NCI-H460 (cell line): ENCODE results near the gene SCOC. TPM values are rescaled to one million over a fixed set of nuclear protein-coding genes. Genes with fewer than 3 reads are reported as not detected.
"Not testable (repeated sequence)": the region's sequence is repeated elsewhere in the genome, so short reads cannot be mapped to it uniquely, and the experiment has no call there.

Experiments used
- DNase-seq: peaks from one replicate; pipeline ENCODE4 v3.0.0-alpha.2; 2016; ENCODE audit warnings: low read depth; ENCODE audit errors: extremely low read depth
- total RNA-seq: library from RNA; depleted of rRNA; stranded (reverse); fragments of >200 nt; shearing (Covaris generic); gene quantifications from 2 replicates; pipeline ENCODE4 v1.2.3, GENCODE V29; 2014

Gene SCOC
- total RNA-seq, 1 experiment from 2014 or later = 73.1 TPM

DNA sequence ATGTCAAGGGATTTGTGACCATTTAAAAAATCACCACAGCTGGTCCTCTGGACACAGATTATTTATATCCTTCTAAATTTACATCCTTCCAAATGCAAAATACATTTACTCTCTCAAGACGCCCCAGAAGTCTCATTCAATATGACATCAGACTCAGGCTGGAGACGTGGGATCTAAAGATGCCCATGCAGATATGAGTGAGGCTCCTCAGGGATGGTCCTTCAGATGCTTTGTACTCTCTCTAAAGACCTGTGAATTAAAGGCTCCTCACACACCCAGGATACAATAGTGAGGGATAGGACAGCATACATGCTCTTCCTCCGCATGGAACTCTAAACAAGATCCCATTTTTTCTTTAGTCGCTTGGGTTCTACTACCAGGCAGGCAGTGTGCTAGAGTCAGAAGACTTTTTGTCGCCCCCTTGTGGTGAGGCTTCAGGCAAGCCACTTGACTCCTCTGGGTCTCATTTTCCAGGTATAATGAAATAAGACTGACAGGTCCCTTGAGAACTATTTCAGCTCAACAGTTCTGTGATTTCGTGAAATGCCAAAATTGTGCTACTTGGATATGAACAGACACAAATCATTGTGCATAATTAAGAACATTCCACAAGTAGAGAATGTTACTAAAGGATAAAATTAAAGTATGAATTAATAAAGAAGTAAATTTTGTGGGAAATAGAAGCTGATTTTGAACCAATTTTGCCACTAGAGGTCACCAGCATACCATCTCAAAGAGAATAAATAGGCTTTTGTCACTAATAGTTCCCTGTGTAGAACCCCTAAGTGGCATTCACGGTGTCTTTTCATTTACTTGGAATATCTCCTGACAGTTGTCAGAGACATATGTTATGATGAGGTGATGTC lies 13.7 kb upstream of the SCOC start:
- DNase-seq = peak; percentile 79

DNA sequence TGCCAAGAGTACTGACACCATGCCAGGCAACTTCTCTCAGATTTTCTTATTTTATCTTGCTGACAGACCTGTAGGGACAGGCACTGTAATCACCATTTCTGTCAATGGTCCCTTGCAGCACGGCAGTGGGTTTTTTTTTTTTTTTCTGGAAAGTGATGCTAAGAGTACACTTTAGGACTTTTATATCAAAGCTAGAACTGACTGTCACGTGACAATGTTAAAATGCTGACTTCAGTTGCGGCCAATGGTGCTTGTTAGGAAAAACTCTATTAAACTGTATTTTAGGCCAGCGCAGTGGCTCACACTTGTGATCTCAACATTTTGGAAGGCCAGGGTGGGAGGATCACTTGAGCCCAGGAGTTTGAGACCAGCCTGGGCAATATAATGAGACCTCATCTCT lies 12.3 kb upstream of the SCOC start:
- DNase-seq = no peak

DNA sequence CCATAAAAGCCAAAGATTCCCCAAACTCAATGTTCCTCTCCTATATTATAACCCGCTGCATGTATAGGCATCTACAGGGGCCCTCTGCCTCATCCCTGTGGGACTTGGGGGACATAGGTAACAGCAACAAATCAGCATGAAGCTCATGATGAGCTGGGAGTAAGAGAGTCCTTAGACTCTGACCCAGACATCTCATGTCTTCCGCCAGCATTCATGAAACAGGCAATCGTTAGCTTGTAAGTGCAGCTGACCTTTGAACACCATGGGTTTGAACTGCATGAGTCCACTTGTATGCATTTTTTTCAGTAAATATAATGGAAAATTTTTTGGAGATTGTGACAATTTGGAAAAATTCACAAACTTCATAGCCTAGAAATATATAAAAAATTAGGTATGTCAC lies 10.4 kb upstream of the SCOC start:
- DNase-seq = no peak

DNA sequence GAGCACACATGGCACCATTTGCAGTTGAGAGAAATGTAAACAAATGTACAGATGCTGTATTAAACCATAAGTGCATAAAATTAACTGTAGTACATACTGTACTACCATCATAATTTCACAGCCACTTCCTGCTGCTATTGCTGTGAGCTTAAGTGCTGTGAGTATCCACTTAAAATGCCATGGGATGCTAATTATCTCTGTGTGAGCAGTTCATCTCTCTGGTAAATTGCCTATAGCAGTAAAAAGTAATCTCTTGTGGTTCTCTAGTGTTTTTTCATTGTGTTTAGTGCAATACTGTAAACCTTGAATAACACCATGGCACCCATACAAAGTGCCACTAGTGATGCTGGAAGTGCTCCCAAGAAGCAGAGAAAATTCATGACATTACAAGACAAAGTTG lies 9.9 kb upstream of the SCOC start:
- no peak for DNase-seq

DNA sequence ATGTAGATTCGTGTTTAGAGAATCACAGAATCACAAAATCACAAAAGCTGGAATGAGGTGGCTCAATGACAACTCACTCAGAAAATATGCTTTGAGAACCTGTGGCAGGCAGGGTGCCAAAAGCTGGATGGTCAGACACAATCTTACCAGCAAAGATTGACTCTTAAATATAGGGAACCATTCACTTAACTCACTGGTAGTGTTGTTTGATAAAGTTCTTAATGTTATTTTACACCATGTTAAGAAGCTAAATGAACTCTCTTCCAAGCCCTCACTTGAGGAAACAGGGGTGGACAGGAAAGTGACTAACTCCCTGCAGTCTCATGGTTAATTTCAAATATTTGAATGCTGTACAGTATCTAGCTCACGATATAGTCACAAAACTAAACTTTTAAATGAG lies 5.7 kb upstream of the SCOC start:
- DNase-seq = no peak

DNA sequence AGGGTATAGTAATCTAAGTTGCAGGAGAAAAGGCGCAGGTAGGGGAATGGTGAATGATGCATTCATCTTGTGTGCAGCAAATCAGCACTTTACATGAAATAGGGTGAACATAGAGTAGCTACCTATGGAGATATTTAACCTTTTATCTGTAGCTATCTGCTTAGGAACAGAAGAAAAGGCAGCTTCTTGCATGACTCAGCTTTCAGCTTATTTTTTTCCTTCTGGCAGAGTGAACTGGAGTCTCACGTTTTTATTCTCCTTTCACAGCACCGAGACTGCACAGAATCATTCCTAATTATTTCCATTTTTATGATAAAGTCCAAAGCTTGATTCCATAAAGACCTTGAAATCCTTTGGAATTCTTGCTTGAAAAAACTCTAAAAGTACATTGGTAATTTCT lies 4.8 kb upstream of the SCOC start:
- no peak for DNase-seq

DNA sequence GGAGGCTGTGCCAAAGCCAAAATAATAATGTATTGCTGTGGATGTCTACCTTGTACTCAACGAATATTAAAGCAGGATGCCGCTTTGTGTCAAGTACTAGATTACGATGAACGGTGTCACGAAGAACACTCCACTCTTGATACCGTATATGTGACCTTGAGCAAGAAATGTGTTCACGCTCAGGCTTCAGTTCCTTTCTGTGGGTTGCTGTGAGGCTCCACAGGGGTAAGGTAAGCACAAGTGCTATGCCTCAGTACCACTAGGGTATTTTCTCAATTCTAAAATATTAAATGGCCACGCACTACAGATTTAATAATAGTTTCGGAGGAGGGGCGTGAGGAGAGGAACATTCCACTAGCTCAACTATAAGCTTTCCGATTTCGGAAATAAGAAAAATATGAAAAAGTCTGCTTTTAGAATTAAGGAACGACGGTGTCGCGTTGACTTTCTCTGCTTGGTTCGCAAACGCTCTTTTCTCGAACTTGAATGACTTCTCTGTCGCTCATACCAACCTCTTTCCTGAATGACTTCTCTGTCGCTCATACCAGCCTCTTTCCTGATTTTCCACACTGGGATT lies 607 bp upstream of the SCOC start:
- no peak for DNase-seq

DNA sequence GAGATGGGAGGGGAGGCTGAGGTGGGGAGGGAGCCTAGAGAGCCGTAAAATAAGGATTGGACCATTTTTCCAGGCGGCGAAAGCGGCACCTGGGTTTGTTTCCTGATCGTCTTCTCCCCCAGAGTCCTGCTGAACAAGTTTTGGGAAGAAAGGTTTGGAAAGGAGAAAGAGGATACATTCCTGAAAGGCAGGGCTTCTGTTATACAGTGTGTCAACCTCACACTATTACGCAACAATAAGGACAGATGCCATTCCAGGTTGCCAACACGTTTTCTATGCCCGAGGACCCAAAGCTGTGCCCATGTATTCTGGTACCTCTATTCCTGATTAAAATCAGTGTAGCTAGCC lies 658 bp downstream of the SCOC start:
- DNase-seq = no peak

DNA sequence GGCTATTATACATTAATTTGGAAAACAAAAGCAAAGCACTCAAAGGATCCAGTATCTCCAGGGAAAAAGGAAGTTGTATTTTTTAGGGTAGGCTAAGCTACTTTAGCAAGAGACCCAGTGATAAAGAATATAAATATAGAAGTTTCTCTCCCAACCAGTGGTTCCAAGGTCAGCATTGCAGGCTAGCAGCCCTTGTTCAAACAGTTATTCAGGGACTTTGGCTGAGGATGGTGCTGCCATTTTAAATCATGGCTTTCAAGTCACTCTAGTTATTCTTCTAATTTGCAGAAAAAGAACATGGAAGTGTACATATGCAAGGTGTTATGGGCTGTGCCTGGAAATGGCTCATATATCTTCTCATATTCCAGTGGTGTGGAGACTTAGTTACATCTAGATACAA lies 9.3 kb downstream of the SCOC start:
- no peak for DNase-seq

DNA sequence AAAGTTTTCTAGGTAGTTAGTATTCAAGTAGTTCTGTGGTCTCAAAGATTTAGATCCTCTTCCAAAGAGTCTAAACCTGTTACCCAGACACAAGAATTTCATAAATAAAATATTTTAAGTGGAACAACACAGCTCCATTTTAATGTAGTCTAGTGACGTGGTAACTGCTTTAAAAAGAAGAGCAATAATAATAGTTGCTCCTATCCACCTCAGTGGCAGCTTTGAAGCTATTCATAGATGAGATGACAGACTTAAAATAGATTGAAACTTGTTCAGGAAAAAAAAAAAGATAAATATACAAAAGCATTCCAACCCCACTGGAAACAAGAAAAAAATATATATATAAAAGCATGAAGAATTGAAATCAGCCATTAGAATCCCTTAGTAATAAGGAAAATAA lies 14.6 kb downstream of the SCOC start:
- no peak for DNase-seq

DNA sequence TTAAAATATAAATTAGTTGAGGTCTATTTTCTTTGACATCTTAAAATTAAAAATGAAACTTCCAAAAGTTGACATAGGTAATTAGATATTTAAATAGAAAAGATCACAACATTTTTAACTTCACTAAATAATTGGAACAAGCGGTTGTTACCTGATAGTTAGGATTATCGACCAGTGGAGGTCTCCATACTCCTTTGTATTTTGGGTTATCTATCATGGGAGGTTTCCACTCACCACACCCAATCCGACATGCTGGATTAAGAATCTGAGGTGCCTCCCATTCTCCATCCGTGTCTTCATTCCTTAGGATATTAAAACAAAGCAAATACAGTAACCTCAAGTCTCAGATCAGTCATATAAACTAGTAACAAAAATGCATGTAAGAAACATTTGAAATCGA lies 22.2 kb downstream of the SCOC start:
- no peak for DNase-seq

DNA sequence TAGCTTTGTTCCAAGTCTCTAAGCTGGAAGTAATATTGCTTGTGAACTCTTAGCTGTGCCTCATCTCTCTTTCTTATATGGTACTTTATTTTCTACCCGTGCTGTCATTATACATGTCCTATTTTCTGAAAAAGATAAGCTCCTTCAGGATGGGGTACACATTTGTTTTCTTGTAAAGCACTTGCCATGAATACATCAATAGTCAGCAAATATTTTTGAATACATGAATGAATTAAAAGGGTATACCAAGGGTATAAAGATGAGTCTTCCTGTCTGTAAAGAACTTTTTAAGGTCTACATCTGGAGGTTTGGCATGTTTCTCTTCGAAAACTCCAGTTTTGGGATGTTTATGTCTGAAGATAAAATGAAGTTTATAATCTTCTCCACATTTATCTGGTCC lies 26.7 kb downstream of the SCOC start:
- no peak for DNase-seq

DNA sequence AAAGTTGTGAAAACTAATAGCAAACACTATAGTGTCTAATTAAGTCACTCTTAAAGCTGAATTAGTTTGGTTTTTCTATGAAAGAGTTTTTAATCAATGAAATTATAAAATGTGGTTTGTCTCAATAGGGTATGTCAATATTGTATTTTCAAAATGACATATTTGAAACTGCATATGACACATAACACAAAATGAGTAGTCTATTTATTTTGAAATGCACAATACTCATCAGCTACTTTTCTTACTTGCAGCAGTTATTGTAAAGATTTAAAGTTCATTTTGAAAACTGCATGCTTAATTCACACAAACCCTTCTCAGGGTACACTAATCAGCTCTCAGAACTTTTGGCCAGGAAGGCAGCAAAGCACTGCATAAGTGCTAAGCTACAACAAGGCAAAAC lies 32.8 kb downstream of the SCOC start:
- DNase-seq = no peak

DNA sequence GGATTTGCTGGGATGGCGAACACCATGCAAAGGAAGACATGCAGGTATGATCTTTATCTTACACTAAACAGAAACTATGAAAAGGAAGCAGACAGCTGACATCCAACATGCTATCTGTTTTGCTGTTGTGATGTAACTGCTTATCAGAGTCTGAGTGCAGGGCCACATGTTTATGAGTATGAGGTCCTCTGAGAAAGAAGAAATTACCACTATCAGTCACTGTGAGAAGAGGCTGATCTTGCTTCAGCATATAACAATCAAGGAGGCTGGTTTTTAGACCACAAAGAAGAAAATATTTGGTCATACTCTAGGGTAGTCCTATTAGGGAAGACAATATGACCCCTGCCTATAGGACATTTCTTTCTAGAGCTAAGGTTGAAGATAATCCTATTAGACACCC lies 35.5 kb downstream of the SCOC start:
- no peak for DNase-seq

DNA sequence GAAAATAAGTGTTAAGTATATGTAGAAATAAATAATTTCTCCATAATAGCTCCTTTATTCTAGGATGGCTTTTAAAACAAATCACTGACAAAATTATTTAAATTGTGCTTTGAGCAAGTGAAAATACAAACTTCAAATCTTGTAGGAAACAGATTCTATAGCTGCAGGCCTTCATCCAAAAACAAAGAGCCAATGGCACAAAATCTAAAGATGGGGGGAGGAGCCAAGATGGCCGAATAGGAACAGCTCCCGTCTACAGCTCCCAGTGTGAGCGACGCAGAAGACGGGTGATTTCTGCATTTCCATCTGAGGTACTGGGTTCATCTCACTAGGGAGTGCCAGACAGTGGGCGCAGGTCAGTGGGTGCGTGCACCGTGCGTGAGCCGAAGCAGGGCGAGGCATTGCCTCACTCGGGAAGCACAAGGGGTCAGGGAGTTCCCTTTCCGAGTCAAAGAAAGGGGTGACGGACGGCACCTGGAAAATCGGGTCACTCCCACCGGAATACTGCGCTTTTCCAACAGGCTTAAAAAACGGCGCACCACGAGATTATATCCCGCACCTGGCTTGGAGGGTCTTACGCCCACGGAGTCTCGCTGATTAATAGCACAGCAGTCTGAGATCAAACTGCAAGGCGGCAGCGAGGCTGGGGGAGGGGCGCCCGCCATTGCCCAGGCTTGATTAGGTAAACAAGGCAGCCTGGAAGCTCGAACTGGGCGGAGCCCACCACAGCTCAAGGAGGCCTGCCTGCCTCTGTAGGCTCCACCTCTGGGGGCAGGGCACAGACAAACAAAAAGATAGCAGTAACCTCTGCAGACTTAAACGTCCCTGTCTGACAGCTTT lies 39.9 kb downstream of the SCOC start:
- DNase-seq = not testable (repeated sequence)

DNA sequence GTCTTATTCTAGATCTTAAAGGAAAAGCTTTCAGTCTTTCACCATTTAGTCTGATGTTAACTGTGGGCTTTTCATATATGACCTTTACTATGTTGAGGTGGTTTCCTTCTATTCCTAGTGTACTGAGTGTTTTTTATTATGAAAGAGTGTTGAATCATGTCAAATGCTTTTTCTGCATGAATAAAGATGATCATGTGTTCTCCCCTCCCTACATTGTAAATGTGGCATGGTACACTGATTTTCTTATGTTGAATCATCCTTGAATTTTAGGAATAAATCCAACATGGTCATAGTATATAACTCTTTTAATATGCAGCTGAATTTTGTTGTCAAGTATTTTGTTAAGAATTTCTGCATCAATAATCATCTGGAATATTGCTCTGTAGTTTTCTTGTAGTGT lies 49.7 kb downstream of the SCOC start:
- no peak for DNase-seq

DNA sequence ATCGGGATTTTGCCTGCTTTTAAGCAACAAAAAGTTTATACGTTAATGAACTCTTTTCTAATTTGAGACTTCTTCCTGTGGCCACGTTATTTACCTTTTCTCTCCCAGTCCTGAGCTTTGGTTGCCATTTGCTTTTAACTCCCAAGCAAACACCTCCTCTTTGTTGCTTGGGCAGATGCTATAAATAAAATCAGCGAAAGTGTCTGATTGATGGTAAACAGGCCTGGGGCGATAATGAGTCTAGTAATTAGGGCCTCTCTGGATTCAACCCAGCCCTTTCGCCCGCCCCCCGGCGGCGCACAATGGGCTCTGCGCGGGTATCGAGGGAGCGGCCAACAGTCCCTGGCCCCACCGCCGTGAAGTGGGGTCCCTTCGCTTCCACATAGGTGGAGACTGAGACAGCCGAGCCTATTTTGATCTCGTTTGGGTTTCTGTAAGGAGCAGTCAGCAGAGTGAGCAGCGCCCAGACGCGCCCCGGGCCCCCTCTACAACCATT lies 53.2 kb downstream of the SCOC start:
- DNase-seq = no peak

DNA sequence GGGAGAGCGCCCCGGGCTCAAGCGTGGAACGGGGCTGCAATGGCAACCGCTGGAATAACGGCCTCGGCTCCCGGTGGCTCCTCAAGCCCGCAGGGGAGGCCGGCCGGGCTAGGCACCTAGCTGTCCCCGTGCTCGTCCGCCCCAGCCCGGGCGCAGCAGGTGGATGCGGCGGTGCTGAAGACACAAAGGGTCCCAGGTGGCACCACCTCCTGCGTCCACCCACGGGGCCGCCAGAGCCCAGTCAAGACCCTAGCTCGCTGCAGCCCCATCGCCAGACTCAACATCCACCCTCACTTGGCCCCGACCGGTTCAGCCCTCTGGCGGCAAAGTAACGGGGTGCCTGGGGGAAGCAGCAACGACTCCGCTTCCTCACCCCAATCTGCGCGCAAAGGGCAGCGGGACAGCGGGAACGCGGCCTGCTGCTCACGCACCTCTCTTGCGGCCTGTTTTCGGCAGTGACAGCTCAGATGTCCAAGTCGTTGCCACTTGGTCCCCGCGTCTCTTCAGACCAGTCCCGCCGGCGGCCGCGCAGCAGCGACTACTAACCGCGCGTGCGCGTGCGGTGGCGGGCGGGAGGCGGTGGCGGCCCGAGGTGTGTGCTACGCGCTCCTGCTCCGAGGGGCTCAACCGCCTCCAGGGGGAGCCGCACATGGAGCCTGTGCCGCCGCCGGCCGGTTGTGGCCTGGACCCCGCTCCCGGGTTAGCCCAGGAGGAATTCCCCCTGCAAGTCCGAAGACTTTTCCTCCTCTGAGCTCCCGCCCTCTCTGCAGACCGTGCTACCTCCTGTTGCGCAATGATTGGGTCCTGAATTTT lies 53.9 kb downstream of the SCOC start, which contains the start of gene CLGN:
TSS of gene CLGN (minus strand) at position 543 of the 813 bp plus-strand sequence. CDS start 14,570 bp downstream, outside the sequence.
- peak; percentile 63 for DNase-seq

DNA sequence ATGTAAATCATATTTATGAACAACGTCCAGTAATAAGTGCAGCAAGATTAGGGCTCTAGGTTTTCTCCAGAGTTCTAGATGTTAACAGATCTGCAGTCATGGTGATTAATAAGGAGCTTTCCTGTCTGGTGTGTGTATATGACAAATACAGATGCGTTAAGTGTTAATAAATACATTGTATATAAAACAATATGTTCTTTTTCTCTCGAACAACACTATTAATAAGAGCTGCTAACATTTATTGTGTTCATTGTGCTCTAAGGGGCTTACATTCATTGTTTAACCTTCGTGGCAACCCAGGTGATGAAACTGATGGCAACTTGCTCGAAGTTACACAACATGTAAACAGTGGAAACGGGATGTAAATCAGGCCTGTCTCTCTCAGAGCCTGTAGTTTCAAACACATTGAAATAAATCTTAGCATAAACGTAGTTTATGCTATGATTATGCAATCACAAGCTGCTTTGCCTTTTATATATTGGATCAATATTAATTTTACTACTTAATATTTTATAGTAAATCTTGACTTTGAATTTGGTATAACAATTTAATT lies 54.5 kb downstream of the SCOC start:
- peak; percentile 88 for DNase-seq
